Measurements from ENCODE around the gene CRKL. TPM values are rescaled to one million over a fixed set of nuclear protein-coding genes. Genes with fewer than 3 reads are reported as not detected.

Gene CRKL
- total RNA-seq, 1 experiment from 2014 or later, result 82.5 TPM

- Histone ChIP-seq H3K27me3 (replicated peaks; ENCODE audit: insufficient read depth, low read depth, low read length, poor library complexity) (no peaks in the 10 kb centered on the region), H3K9me3 (ENCODE audit: low read depth, low read length, poor library complexity, severe bottlenecking) (no peaks in the 10 kb centered on the region), H3K4me3 (ENCODE audit: low read depth, low read length, poor library complexity, severe bottlenecking) (no peak overlapping the region), H3K27ac (ENCODE audit: low read depth, low read length, poor library complexity, severe bottlenecking) (peak overlapping the region; percentile 55), H3K4me1 (ENCODE audit: insufficient read depth, low read length, poor library complexity, severe bottlenecking) (no peaks in the 10 kb centered on the region), H3K36me3 (ENCODE audit: insufficient read depth, low read length, poor library complexity, severe bottlenecking) (peaks cover 41% of the 10 kb centered on the region)
- no peak for DNase-seq (ENCODE audit: low spot score)
- intact Hi-C loops (cut with micrococcal nuclease; ENCODE audit: unreplicated experiment), result no loop called here
- no TSS peak for BruUV-seq (replicated peaks)
- POLR2A ChIA-PET (ENCODE audit: low non-redundant PET), result interaction anchor here (0.6 kb wide), 1 partner anchor 90 kb away, joined by 4 read pairs; no protein-coding TSS in a partner anchor
- TF ChIP-seq EZH2 (IDR thresholded peaks at IDR 0.05; ENCODE audit: borderline replicate concordance, low read depth, low read length, poor library complexity, severe bottlenecking), result no peak
- no peak for TF ChIP-seq CTCF (conservative IDR thresholded peaks at IDR 0.05; ENCODE audit: low read depth, low read length)
- CTCF ChIA-PET, result no interaction called here
These were observed 36.7 kb downstream of the CRKL start for GRCh38 chr22:20953668-20954500.

- no TSS peak for BruUV-seq (replicated peaks)
- Histone ChIP-seq H3K27me3 (replicated peaks; ENCODE audit: insufficient read depth, low read depth, low read length, poor library complexity) (no peaks in the 10 kb centered on the region), H3K4me1 (ENCODE audit: insufficient read depth, low read length, poor library complexity, severe bottlenecking) (no peaks in the 10 kb centered on the region), H3K4me3 (ENCODE audit: low read depth, low read length, poor library complexity, severe bottlenecking) (no peak overlapping the region), H3K27ac (ENCODE audit: low read depth, low read length, poor library complexity, severe bottlenecking) (no peak overlapping the region), H3K9me3 (ENCODE audit: low read depth, low read length, poor library complexity, severe bottlenecking) (no peaks in the 10 kb centered on the region), H3K36me3 (ENCODE audit: insufficient read depth, low read length, poor library complexity, severe bottlenecking) (peaks cover 27% of the 10 kb centered on the region)
- ChIA-PET CTCF (interaction anchor here (1.0 kb wide), 1 partner anchor 11 kb away, joined by 3 read pairs; the partner anchor contains the start of gene AIFM3), POLR2A (ENCODE audit: low non-redundant PET) (no interaction called here)
- no peak for DNase-seq (ENCODE audit: low spot score)
- TF ChIP-seq EZH2 (IDR thresholded peaks at IDR 0.05; ENCODE audit: borderline replicate concordance, low read depth, low read length, poor library complexity, severe bottlenecking), result no peak
- TF ChIP-seq CTCF (conservative IDR thresholded peaks at IDR 0.05; ENCODE audit: low read depth, low read length), result no peak
- intact Hi-C loops (cut with micrococcal nuclease; ENCODE audit: unreplicated experiment), result no loop called here
These were observed 38.3 kb downstream of the CRKL start for GRCh38 chr22:20955548-20955947.

GRCh38 chr22:20956258-20957101, 39.3 kb downstream of the CRKL start:
- H3K9me3 ChIP-seq (ENCODE audit: low read depth, low read length, poor library complexity, severe bottlenecking), result no peaks in the 10 kb centered on the region
- H3K4me3 ChIP-seq (ENCODE audit: low read depth, low read length, poor library complexity, severe bottlenecking), result peak overlapping the region; percentile 27
- CTCF ChIA-PET, result interaction anchor here (1.0 kb wide), 1 partner anchor 10 kb away, joined by 3 read pairs; the partner anchor contains the start of gene AIFM3
- BruUV-seq (replicated peaks), result no TSS peak
- H3K36me3 ChIP-seq (ENCODE audit: insufficient read depth, low read length, poor library complexity, severe bottlenecking), result peaks cover 18% of the 10 kb centered on the region
- intact Hi-C loops (cut with micrococcal nuclease; ENCODE audit: unreplicated experiment), result no loop called here
- no peak for TF ChIP-seq CTCF (conservative IDR thresholded peaks at IDR 0.05; ENCODE audit: low read depth, low read length)
- no peak for TF ChIP-seq EZH2 (IDR thresholded peaks at IDR 0.05; ENCODE audit: borderline replicate concordance, low read depth, low read length, poor library complexity, severe bottlenecking)
- H3K4me1 ChIP-seq (ENCODE audit: insufficient read depth, low read length, poor library complexity, severe bottlenecking), result no peaks in the 10 kb centered on the region
- DNase-seq (ENCODE audit: low spot score), result no peak
- POLR2A ChIA-PET (ENCODE audit: low non-redundant PET), result no interaction called here
- no peaks in the 10 kb centered on the region for H3K27me3 ChIP-seq (replicated peaks; ENCODE audit: insufficient read depth, low read depth, low read length, poor library complexity)
- no peak overlapping the region for H3K27ac ChIP-seq (ENCODE audit: low read depth, low read length, poor library complexity, severe bottlenecking)

Data from A673 (cell line).